ENCODE data around the gene PLXNB2.
"Not testable (repeated sequence)": the region's sequence is repeated elsewhere in the genome, so short reads cannot be mapped to it uniquely, and the experiment has no call there.

The PLXNB2 gene
- total RNA-seq, result 2.3 reads per million, percentile 5 among the genes with 10 or more reads in this experiment

- DNase-seq, result no peak
These were observed at the start of gene PLXNB2 for GRCh38 chr22:50306753-50307749. Gene PLXNB2 (minus strand): TSS chr22:50307646. CDS start chr22:50290584, 17,062 bp downstream.

- no peak for DNase-seq
These were observed 49.8 kb upstream of the PLXNB2 start for GRCh38 chr22:50357222-50357621.

- DNase-seq, result no peak
These were observed 48.7 kb upstream of the PLXNB2 start for GRCh38 chr22:50356186-50356585.

GRCh38 chr22:50348058-50348457 is 40.6 kb upstream of the PLXNB2 start:
- no peak for DNase-seq

GRCh38 chr22:50347157-50347556 is 39.7 kb upstream of the PLXNB2 start:
- no peak for DNase-seq

GRCh38 chr22:50346470-50346869 is 39.0 kb upstream of the PLXNB2 start:
- no peak for DNase-seq

GRCh38 chr22:50343541-50343935 is 36.1 kb upstream of the PLXNB2 start:
- DNase-seq, result no peak

GRCh38 chr22:50342651-50343540 is 35.5 kb upstream of the PLXNB2 start, which contains the start of gene PPP6R2:
Gene PPP6R2 (plus strand): TSS chr22:50343327. CDS start chr22:50393909, 50,582 bp downstream.
- DNase-seq, result peak; percentile 84

- peak; percentile 86 for DNase-seq
These were observed 34.7 kb upstream of the PLXNB2 start for GRCh38 chr22:50341977-50342650.

- no peak for DNase-seq
These were observed 32.8 kb upstream of the PLXNB2 start for GRCh38 chr22:50339945-50340879.

- DNase-seq, result no peak
These were observed 31.5 kb upstream of the PLXNB2 start for GRCh38 chr22:50338860-50339462.

GRCh38 chr22:50338042-50338573 is 30.7 kb upstream of the PLXNB2 start:
- DNase-seq, result no peak

- DNase-seq, result no peak
These were observed 30.0 kb upstream of the PLXNB2 start for GRCh38 chr22:50337262-50338041.

- not testable (repeated sequence) for DNase-seq
These were observed 27.0 kb upstream of the PLXNB2 start for GRCh38 chr22:50334433-50334832.

- DNase-seq, result no peak
These were observed 21.8 kb upstream of the PLXNB2 start for GRCh38 chr22:50329236-50329635.

- no peak for DNase-seq
These were observed 20.2 kb upstream of the PLXNB2 start for GRCh38 chr22:50327711-50328019.

- peak; percentile 50 for DNase-seq
These were observed 19.7 kb upstream of the PLXNB2 start, which contains the start of gene DENND6B for GRCh38 chr22:50326956-50327710. Gene DENND6B (minus strand): TSS chr22:50327012. CDS start chr22:50326988, 24 bp downstream.

- DNase-seq, result no peak
These were observed 18.9 kb upstream of the PLXNB2 start for GRCh38 chr22:50326225-50326955.
